Measurements from ENCODE around the gene PITRM1.

DNA sequence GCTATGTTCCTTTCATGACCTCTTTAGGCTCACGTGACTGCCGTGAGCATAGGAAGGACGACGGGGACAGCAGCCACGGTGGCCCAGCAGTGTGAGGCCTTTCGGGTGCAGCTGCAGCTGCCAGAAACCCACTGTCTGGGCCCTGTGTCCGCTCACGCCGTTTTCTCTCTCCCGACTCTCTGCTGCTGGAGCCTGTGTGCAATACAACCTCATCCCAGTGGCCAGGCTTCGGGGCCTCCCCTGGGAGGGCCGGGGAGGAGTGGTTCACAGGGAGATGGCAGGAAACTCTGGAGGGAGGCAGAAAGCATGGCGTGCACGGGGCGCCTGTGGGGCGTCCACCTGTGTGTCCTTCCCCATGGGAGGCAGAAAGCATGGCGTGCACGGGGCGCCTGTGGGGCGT, 66.7 kb downstream of the PITRM1 start:
- TF ChIP-seq, protein P1, sequence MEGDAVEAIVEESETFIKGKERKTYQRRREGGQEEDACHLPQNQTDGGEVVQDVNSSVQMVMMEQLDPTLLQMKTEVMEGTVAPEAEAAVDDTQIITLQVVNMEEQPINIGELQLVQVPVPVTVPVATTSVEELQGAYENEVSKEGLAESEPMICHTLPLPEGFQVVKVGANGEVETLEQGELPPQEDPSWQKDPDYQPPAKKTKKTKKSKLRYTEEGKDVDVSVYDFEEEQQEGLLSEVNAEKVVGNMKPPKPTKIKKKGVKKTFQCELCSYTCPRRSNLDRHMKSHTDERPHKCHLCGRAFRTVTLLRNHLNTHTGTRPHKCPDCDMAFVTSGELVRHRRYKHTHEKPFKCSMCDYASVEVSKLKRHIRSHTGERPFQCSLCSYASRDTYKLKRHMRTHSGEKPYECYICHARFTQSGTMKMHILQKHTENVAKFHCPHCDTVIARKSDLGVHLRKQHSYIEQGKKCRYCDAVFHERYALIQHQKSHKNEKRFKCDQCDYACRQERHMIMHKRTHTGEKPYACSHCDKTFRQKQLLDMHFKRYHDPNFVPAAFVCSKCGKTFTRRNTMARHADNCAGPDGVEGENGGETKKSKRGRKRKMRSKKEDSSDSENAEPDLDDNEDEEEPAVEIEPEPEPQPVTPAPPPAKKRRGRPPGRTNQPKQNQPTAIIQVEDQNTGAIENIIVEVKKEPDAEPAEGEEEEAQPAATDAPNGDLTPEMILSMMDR (IDR thresholded peaks at IDR 0.05) = no peak
- TF ChIP-seq, protein P2, sequence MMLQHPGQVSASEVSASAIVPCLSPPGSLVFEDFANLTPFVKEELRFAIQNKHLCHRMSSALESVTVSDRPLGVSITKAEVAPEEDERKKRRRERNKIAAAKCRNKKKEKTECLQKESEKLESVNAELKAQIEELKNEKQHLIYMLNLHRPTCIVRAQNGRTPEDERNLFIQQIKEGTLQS (CRISPR knock-in tag; conservative IDR thresholded peaks at IDR 0.05) = no peak
- TF ChIP-seq, protein P3, sequence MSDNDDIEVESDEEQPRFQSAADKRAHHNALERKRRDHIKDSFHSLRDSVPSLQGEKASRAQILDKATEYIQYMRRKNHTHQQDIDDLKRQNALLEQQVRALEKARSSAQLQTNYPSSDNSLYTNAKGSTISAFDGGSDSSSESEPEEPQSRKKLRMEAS (CRISPR knock-in tag; IDR thresholded peaks at IDR 0.05) = no peak
- TF ChIP-seq GABPB1 (CRISPR knock-in tag; IDR thresholded peaks at IDR 0.05) = no peak
